ENCODE results near the gene MMP24. TPM values are rescaled to one million over a fixed set of nuclear protein-coding genes. Genes with fewer than 3 reads are reported as not detected.

MMP24 gene
- total and polyA plus RNA-seq, 2 of the 13 experiments (the other 11 are each of a cell fraction or from before 2014, with no cell fraction given), result 0.29 to 0.35 TPM

DNA sequence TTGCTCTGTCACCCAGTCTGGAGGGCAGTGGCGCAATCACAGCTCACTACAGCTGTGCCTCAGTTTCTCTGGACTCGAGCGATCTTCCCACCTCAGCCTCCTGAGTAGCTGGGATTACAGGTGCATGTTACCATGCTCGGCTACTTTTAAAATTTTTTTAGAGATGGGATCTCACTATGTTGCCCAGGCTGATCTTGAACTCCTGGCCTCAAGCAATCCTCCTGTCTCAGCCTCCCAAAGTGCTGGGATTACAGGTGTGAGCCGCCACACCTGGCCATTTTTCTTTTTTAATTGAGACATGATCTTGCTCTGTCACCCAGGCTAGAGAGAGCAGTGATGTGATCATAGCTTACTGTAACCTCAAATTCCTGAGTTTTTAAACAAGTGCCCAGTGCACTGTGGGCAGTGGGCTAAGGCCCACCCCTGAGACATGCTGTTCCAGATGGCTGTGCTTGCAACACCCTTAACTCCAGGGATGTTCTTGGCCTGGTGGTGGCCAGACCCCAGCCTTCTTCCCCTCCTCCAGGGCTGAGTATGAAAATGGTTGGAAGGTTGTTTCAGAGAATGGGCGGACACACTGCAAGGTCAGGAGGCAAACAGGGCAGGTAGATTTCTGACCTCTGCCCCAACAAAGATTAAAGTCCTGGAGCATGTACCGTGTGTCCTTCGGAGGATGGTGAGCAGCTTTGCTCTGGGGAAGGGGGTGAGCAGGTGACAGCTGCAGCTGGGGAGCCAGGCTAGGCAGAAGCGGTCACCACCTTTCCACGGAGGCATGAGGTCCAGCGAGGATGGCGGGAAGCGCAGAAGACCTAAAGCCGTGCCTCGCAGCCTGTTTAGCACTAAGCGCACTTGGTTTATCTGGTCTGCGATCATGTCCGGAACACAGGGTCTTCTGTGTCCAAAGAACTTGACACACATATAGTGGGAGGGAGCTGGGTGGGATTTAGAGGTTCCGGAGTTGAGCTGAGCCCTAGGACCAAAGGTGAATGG is 67.1 kb downstream of the MMP24 start (continued):
- TF ChIP-seq, protein P1, sequence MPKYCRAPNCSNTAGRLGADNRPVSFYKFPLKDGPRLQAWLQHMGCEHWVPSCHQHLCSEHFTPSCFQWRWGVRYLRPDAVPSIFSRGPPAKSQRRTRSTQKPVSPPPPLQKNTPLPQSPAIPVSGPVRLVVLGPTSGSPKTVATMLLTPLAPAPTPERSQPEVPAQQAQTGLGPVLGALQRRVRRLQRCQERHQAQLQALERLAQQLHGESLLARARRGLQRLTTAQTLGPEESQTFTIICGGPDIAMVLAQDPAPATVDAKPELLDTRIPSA (CRISPR knock-in tag; IDR thresholded peaks at IDR 0.05; ENCODE audit: borderline replicate concordance), result no peak
- TF ChIP-seq ZNF230 (CRISPR knock-in tag; IDR thresholded peaks at IDR 0.05) (no peak), TAF15 (IDR thresholded peaks at IDR 0.05; ENCODE audit: low read depth, low read length, poor library complexity, severe bottlenecking) (no peak), NFATC3 (CRISPR knock-in tag; IDR thresholded peaks at IDR 0.05) (no peak), ZNF333 (CRISPR knock-in tag; IDR thresholded peaks at IDR 0.05; ENCODE audit: borderline replicate concordance) (peak; percentile 19; the same call in 1 of the 2 replicates), ZBTB38 (CRISPR knock-in tag; IDR thresholded peaks at IDR 0.05) (peak; percentile 74)
- TF ChIP-seq, protein P2, sequence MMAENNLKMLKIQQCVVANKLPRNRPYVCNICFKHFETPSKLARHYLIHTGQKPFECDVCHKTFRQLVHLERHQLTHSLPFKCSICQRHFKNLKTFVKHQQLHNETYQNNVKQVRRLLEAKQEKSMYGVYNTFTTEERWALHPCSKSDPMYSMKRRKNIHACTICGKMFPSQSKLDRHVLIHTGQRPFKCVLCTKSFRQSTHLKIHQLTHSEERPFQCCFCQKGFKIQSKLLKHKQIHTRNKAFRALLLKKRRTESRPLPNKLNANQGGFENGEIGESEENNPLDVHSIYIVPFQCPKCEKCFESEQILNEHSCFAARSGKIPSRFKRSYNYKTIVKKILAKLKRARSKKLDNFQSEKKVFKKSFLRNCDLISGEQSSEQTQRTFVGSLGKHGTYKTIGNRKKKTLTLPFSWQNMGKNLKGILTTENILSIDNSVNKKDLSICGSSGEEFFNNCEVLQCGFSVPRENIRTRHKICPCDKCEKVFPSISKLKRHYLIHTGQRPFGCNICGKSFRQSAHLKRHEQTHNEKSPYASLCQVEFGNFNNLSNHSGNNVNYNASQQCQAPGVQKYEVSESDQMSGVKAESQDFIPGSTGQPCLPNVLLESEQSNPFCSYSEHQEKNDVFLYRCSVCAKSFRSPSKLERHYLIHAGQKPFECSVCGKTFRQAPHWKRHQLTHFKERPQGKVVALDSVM (CRISPR knock-in tag; IDR thresholded peaks at IDR 0.05), result peak; percentile 49; the same call in 1 of the 2 replicates
- TF ChIP-seq, protein P3, sequence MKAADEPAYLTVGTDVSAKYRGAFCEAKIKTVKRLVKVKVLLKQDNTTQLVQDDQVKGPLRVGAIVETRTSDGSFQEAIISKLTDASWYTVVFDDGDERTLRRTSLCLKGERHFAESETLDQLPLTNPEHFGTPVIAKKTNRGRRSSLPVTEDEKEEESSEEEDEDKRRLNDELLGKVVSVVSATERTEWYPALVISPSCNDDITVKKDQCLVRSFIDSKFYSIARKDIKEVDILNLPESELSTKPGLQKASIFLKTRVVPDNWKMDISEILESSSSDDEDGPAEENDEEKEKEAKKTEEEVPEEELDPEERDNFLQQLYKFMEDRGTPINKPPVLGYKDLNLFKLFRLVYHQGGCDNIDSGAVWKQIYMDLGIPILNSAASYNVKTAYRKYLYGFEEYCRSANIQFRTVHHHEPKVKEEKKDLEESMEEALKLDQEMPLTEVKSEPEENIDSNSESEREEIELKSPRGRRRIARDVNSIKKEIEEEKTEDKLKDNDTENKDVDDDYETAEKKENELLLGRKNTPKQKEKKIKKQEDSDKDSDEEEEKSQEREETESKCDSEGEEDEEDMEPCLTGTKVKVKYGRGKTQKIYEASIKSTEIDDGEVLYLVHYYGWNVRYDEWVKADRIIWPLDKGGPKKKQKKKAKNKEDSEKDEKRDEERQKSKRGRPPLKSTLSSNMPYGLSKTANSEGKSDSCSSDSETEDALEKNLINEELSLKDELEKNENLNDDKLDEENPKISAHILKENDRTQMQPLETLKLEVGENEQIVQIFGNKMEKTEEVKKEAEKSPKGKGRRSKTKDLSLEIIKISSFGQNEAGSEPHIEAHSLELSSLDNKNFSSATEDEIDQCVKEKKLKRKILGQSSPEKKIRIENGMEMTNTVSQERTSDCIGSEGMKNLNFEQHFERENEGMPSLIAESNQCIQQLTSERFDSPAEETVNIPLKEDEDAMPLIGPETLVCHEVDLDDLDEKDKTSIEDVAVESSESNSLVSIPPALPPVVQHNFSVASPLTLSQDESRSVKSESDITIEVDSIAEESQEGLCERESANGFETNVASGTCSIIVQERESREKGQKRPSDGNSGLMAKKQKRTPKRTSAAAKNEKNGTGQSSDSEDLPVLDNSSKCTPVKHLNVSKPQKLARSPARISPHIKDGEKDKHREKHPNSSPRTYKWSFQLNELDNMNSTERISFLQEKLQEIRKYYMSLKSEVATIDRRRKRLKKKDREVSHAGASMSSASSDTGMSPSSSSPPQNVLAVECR (CRISPR knock-in tag; IDR thresholded peaks at IDR 0.05; ENCODE audit: borderline replicate concordance), result peak; percentile 53; the same call in 1 of the 2 replicates
- TF ChIP-seq, protein P4, sequence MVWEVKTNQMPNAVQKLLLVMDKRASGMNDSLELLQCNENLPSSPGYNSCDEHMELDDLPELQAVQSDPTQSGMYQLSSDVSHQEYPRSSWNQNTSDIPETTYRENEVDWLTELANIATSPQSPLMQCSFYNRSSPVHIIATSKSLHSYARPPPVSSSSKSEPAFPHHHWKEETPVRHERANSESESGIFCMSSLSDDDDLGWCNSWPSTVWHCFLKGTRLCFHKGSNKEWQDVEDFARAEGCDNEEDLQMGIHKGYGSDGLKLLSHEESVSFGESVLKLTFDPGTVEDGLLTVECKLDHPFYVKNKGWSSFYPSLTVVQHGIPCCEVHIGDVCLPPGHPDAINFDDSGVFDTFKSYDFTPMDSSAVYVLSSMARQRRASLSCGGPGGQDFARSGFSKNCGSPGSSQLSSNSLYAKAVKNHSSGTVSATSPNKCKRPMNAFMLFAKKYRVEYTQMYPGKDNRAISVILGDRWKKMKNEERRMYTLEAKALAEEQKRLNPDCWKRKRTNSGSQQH (CRISPR knock-in tag; IDR thresholded peaks at IDR 0.05; ENCODE audit: low read depth), result peak; percentile 24; the same call in 1 of the 2 replicates
- TF ChIP-seq, protein P5, sequence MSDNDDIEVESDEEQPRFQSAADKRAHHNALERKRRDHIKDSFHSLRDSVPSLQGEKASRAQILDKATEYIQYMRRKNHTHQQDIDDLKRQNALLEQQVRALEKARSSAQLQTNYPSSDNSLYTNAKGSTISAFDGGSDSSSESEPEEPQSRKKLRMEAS (IDR thresholded peaks at IDR 0.05), result peak; percentile 81
- TF ChIP-seq, protein P6, sequence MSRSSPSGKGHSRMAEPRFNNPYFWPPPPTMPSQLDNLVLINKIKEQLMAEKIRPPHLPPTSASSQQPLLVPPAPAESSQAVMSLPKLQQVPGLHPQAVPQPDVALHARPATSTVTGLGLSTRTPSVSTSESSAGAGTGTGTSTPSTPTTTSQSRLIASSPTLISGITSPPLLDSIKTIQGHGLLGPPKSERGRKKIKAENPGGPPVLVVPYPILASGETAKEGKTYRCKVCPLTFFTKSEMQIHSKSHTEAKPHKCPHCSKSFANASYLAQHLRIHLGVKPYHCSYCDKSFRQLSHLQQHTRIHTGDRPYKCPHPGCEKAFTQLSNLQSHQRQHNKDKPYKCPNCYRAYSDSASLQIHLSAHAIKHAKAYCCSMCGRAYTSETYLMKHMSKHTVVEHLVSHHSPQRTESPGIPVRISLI (CRISPR knock-in tag; IDR thresholded peaks at IDR 0.05; ENCODE audit: borderline replicate concordance), result no peak
- TF ChIP-seq, protein P7, sequence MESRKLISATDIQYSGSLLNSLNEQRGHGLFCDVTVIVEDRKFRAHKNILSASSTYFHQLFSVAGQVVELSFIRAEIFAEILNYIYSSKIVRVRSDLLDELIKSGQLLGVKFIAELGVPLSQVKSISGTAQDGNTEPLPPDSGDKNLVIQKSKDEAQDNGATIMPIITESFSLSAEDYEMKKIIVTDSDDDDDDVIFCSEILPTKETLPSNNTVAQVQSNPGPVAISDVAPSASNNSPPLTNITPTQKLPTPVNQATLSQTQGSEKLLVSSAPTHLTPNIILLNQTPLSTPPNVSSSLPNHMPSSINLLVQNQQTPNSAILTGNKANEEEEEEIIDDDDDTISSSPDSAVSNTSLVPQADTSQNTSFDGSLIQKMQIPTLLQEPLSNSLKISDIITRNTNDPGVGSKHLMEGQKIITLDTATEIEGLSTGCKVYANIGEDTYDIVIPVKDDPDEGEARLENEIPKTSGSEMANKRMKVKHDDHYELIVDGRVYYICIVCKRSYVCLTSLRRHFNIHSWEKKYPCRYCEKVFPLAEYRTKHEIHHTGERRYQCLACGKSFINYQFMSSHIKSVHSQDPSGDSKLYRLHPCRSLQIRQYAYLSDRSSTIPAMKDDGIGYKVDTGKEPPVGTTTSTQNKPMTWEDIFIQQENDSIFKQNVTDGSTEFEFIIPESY (CRISPR knock-in tag; IDR thresholded peaks at IDR 0.05), result peak; percentile 70

All from HepG2 (cell line).